Breast epithelium (tissue), 3 donors: ENCODE data around the gene LRRC4B.

Experiments used
- POLR2AphosphoS5 ChIP-seq, 3 donors: sonication (generic); formaldehyde crosslinking; IDR thresholded peaks; one replicate each; pipeline ENCODE4 v1.6.1; 2017; ENCODE audit warnings: antibody characterized with exemption in 3 of 3
- TF ChIP-seq, protein P1 (sequence below), 3 donors: fragments of 450-650 bp; IDR thresholded peaks; one replicate each; pipeline ENCODE4 v1.5.1; 2016 to 2017; ENCODE audit warnings: antibody characterized with exemption in 3 of 3, mild to moderate bottlenecking in 3 of 3, moderate library complexity in 3 of 3

DNA sequence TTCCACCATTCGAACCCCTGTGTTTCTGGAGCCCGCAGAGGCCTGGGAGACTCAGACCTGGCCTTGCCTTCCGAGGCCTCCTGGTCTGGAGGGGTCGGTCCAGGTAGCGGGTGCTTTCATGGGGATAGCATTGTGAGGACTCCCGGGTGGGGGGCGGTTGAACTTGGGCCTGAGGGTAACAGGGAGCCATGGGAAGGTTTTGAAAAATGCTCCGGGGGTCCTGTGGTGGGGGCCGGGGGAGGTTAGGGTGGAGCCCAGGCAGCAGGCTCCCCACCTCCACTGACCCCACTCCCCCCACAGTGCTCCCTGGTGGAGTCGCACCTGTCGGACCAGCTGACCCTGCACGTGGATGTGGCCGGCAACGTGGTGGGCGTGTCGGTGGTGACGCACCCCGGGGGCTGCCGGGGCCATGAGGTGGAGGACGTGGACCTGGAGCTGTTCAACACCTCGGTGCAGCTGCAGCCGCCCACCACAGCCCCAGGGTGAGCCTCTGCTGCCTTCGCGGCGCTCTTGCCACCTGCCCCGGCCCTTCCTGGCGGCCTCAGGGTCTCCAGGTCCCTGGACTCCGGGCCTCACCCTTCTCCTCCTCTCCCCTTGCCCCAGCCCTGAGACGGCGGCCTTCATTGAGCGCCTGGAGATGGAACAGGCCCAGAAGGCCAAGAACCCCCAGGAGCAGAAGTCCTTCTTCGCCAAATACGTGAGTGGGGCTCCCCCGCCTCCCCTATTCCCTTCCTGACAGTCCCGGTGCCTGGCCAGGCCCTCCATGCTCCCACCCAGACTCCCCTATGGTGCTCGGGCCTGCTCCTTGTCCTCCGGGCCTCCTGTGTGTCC lies 87.7 kb downstream of the LRRC4B start:
- TF ChIP-seq, protein P1, sequence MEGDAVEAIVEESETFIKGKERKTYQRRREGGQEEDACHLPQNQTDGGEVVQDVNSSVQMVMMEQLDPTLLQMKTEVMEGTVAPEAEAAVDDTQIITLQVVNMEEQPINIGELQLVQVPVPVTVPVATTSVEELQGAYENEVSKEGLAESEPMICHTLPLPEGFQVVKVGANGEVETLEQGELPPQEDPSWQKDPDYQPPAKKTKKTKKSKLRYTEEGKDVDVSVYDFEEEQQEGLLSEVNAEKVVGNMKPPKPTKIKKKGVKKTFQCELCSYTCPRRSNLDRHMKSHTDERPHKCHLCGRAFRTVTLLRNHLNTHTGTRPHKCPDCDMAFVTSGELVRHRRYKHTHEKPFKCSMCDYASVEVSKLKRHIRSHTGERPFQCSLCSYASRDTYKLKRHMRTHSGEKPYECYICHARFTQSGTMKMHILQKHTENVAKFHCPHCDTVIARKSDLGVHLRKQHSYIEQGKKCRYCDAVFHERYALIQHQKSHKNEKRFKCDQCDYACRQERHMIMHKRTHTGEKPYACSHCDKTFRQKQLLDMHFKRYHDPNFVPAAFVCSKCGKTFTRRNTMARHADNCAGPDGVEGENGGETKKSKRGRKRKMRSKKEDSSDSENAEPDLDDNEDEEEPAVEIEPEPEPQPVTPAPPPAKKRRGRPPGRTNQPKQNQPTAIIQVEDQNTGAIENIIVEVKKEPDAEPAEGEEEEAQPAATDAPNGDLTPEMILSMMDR (IDR thresholded peaks at IDR 0.05): no peak
- no peak for TF ChIP-seq POLR2AphosphoS5 (IDR thresholded peaks at IDR 0.05)
